SK-N-MC (cell line): ENCODE measurements around the gene COL8A2.

Experiments used
- DNase-seq: peaks from one replicate; pipeline ENCODE4 v3.0.0-alpha.2; 2011; ENCODE audit warnings: low read depth, low spot score
- H3K27ac ChIP-seq: fragments of 200-600 bp; sonication (generic); 2 replicates; pipeline ENCODE4 v1.5.1; 2016; ENCODE audit warnings: mixed run types
- H3K36me3 ChIP-seq: fragments of 200-600 bp; sonication (generic); 2 replicates; pipeline ENCODE4 v1.6.1; 2017; ENCODE audit warnings: antibody characterized with exemption, low read length, mixed read lengths; ENCODE audit not compliant: insufficient read depth
- H3K4me3 ChIP-seq: fragments of 200-600 bp; sonication (generic); 2 replicates; pipeline ENCODE4 v1.5.1; 2016
- H3K9ac ChIP-seq: fragments of 200-600 bp; sonication (generic); 2 replicates; pipeline ENCODE4 v1.8.0; 2017; ENCODE audit warnings: mixed run types, mixed read lengths; ENCODE audit not compliant: insufficient read length
- H3K9me3 ChIP-seq: fragments of 200-600 bp; sonication (generic); 2 replicates; pipeline ENCODE4 v1.6.1; 2017; ENCODE audit warnings: low read depth, mild to moderate bottlenecking, antibody characterized with exemption, low read length, moderate library complexity, mixed read lengths
- EZH2 ChIP-seq: fragments of 200-600 bp; sonication (generic); IDR thresholded peaks from one replicate; pipeline ENCODE4 v1.6.1; 2017; ENCODE audit warnings: antibody characterized with exemption
- FOXP2 ChIP-seq: optimal IDR thresholded peaks from 2 replicates; pipeline ENCODE3; 2011; ENCODE audit warnings: mild to moderate bottlenecking, moderate library complexity; ENCODE audit not compliant: insufficient read depth; ENCODE audit errors: extremely low read length, control extremely low read depth
- POLR2AphosphoS5 ChIP-seq: IDR thresholded peaks from 2 replicates; pipeline ENCODE4 v1.6.1; 2012; ENCODE audit warnings: mild to moderate bottlenecking, low read depth, low read length, borderline replicate concordance

The COL8A2 gene

GRCh38 chr1:36106269-36106668, 18.8 kb downstream of the COL8A2 start:
- no peaks in the 10 kb centered on the region for H3K9me3 ChIP-seq
- H3K27ac ChIP-seq: no peak overlapping the region
- no peak for DNase-seq
- no peak overlapping the region for H3K9ac ChIP-seq
- H3K36me3 ChIP-seq: no peaks in the 10 kb centered on the region
- TF ChIP-seq EZH2: no peak
- no peak for TF ChIP-seq FOXP2
- TF ChIP-seq POLR2AphosphoS5: no peak
- H3K4me3 ChIP-seq: no peak overlapping the region

- no peaks in the 10 kb centered on the region for H3K36me3 ChIP-seq
- no peak for DNase-seq
- H3K9ac ChIP-seq: no peak overlapping the region
- TF ChIP-seq EZH2 (no peak), POLR2AphosphoS5 (no peak)
- H3K27ac ChIP-seq: no peak overlapping the region
- no peaks in the 10 kb centered on the region for H3K9me3 ChIP-seq
- H3K4me3 ChIP-seq: no peak overlapping the region
Observed at GRCh38 chr1:36101546-36101945, 23.5 kb downstream of the COL8A2 start.

- Histone ChIP-seq H3K9me3 (no peaks in the 10 kb centered on the region), H3K36me3 (no peaks in the 10 kb centered on the region), H3K4me3 (no peak overlapping the region), H3K9ac (no peak overlapping the region), H3K27ac (no peak overlapping the region)
- DNase-seq: no peak
- TF ChIP-seq POLR2AphosphoS5 (no peak), EZH2 (no peak), FOXP2 (no peak)
Observed at GRCh38 chr1:36100376-36100775, 24.6 kb downstream of the COL8A2 start.

- TF ChIP-seq FOXP2 (no peak), EZH2 (no peak), POLR2AphosphoS5 (no peak)
- H3K9ac ChIP-seq: no peak overlapping the region
- H3K36me3 ChIP-seq: peaks cover 3% of the 10 kb centered on the region
- no peak overlapping the region for H3K27ac ChIP-seq
- H3K4me3 ChIP-seq: no peak overlapping the region
- no peaks in the 10 kb centered on the region for H3K9me3 ChIP-seq
- DNase-seq: peak; percentile 28
Observed at GRCh38 chr1:36099681-36100341, 25.2 kb downstream of the COL8A2 start.

- DNase-seq: no peak
- TF ChIP-seq FOXP2 (no peak), POLR2AphosphoS5 (no peak), EZH2 (no peak)
- no peak overlapping the region for H3K9ac ChIP-seq
Observed at GRCh38 chr1:36098650-36099365, 26.2 kb downstream of the COL8A2 start.

GRCh38 chr1:36097693-36098585, 27.1 kb downstream of the COL8A2 start:
- no peak overlapping the region for H3K9ac ChIP-seq
- peaks cover 21% of the 10 kb centered on the region for H3K36me3 ChIP-seq
- H3K9me3 ChIP-seq: no peaks in the 10 kb centered on the region
- DNase-seq: no peak
- TF ChIP-seq EZH2 (no peak), FOXP2 (no peak), POLR2AphosphoS5 (no peak)
- no peak overlapping the region for H3K27ac ChIP-seq
- H3K4me3 ChIP-seq: no peak overlapping the region

More at GRCh38 chr1:36098650-36099365, 26.2 kb downstream of the COL8A2 start:
- Histone ChIP-seq H3K4me3 (no peak overlapping the region), H3K9me3 (no peaks in the 10 kb centered on the region), H3K27ac (no peak overlapping the region), H3K36me3 (peaks cover 13% of the 10 kb centered on the region)

- no peak for DNase-seq
- peak overlapping the region; percentile 65; the same call in 1 of the 2 replicates for H3K27ac ChIP-seq
- H3K9me3 ChIP-seq: no peaks in the 10 kb centered on the region
- no peak overlapping the region for H3K9ac ChIP-seq
- no peak overlapping the region for H3K4me3 ChIP-seq
- peaks cover 33% of the 10 kb centered on the region for H3K36me3 ChIP-seq
- TF ChIP-seq FOXP2: no peak
- TF ChIP-seq POLR2AphosphoS5: no peak
- no peak for TF ChIP-seq EZH2
Observed at GRCh38 chr1:36096500-36097432, 28.3 kb downstream of the COL8A2 start.
